ENCODE results near the gene TLX2. TPM values are rescaled to one million over a fixed set of nuclear protein-coding genes. Genes with fewer than 3 reads are reported as not detected.

TLX2 gene
- total and polyA plus RNA-seq, 8 donors = 0.28 to 0.73 TPM; not detected in 6

GRCh38 chr2:74530239-74531187 lies 16.3 kb downstream of the TLX2 start:
- intact Hi-C loops (cut with DNase I; ENCODE audit: low total_unique reads) = loop anchor here (10.0 kb wide), 1 partner anchor 54 kb away; no protein-coding TSS in a partner anchor
- 1 to 3% (median 2%) methylated on average over 24 to 54 of the region's 54 CpGs for WGBS, 5 donors
- TF ChIP-seq CTCF (IDR thresholded peaks at IDR 0.05) (no peak), EP300 (IDR thresholded peaks at IDR 0.05) (no peak), POLR2A (IDR thresholded peaks at IDR 0.05) (no peak), POLR2AphosphoS5 (IDR thresholded peaks at IDR 0.05) (no peak)
- Histone ChIP-seq H3K9me3 (no peaks in the 10 kb centered on the region), H3K36me3 (peaks cover 23 to 57% (median 45%) of the 10 kb centered on the region in 4 donors), H3K4me3 (peak overlapping the region; percentile 78 to 94 (median 92)), H3K4me1 (peaks cover 25 to 50% (median 35%) of the 10 kb centered on the region in 4 donors), H3K27ac (peak overlapping the region; percentile 68 to 96 (median 91)), H3K27me3 (no peaks in the 10 kb centered on the region)
- DNase-seq = peak; percentile 41 to 76

GRCh38 chr2:74531666-74532065 lies 17.4 kb downstream of the TLX2 start:
- TF ChIP-seq CTCF (IDR thresholded peaks at IDR 0.05) (no peak), EP300 (IDR thresholded peaks at IDR 0.05) (no peak), POLR2A (IDR thresholded peaks at IDR 0.05) (no peak), POLR2AphosphoS5 (IDR thresholded peaks at IDR 0.05) (no peak)
- 86 to 92% (median 88%) methylated on average over 7 of the region's 7 CpGs for WGBS, 5 donors
- Histone ChIP-seq H3K36me3 (peaks cover 16 to 46% (median 35%) of the 10 kb centered on the region in 4 donors), H3K9me3 (no peaks in the 10 kb centered on the region), H3K4me1 (peaks cover 25 to 41% (median 35%) of the 10 kb centered on the region in 4 donors), H3K27me3 (no peaks in the 10 kb centered on the region), H3K27ac (no peak overlapping the region), H3K4me3 (no peak overlapping the region)
- no peak for DNase-seq
- intact Hi-C loops (cut with DNase I; ENCODE audit: low total_unique reads) = loop anchor here (10.0 kb wide), 1 partner anchor 53 kb away; no protein-coding TSS in a partner anchor

- peak in 1 of 2 donors; percentile 63 for DNase-seq
- intact Hi-C loops (cut with DNase I; ENCODE audit: low total_unique reads) = loop anchor here (10.0 kb wide), 1 partner anchor 53 kb away; no protein-coding TSS in a partner anchor
- H3K36me3 ChIP-seq = peaks cover 10 to 40% (median 29%) of the 10 kb centered on the region in 4 donors
- TF ChIP-seq POLR2A (IDR thresholded peaks at IDR 0.05) (no peak), CTCF (IDR thresholded peaks at IDR 0.05) (peak in 2 of 7 experiments; percentile 8 to 11)
- peaks cover 25 to 41% (median 34%) of the 10 kb centered on the region in 4 donors for H3K4me1 ChIP-seq
- no peak overlapping the region for H3K27ac ChIP-seq
- no peak overlapping the region for H3K4me3 ChIP-seq
- no peaks in the 10 kb centered on the region for H3K9me3 ChIP-seq
- no peaks in the 10 kb centered on the region for H3K27me3 ChIP-seq
Observed at GRCh38 chr2:74532222-74532621, 18.0 kb downstream of the TLX2 start.

GRCh38 chr2:74533464-74533863 lies 19.2 kb downstream of the TLX2 start:
- Histone ChIP-seq H3K27me3 (no peaks in the 10 kb centered on the region), H3K36me3 (peaks cover 0 to 28% (median 18%) of the 10 kb centered on the region in 4 donors), H3K4me3 (no peak overlapping the region), H3K27ac (no peak overlapping the region), H3K4me1 (peaks cover 17 to 29% (median 22%) of the 10 kb centered on the region in 4 donors), H3K9me3 (no peaks in the 10 kb centered on the region)
- 83 to 89% (median 84%) methylated on average over 4 of the region's 4 CpGs for WGBS, 5 donors
- no peak for TF ChIP-seq EP300 (IDR thresholded peaks at IDR 0.05)
- TF ChIP-seq CTCF (IDR thresholded peaks at IDR 0.05) = no peak
- no peak for TF ChIP-seq POLR2AphosphoS5 (IDR thresholded peaks at IDR 0.05)
- no peak for TF ChIP-seq POLR2A (IDR thresholded peaks at IDR 0.05)
- no peak for DNase-seq
- intact Hi-C loops (cut with DNase I; ENCODE audit: low total_unique reads) = loop anchor here (10.0 kb wide), 1 partner anchor 51 kb away; no protein-coding TSS in a partner anchor
